ENCODE results near the gene AR.

- TF ChIP-seq CTCF (IDR thresholded peaks at IDR 0.05; ENCODE audit: control extremely low read depth in 1 of 3, insufficient read depth in 1 of 3, low read depth in 1 of 3, low read length in 3 of 3) (no peak), POLR2A (IDR thresholded peaks at IDR 0.05; ENCODE audit: control extremely low read depth in 1 of 2, low read depth in 2 of 2, low read length in 2 of 2) (no peak), KDM4A (IDR thresholded peaks at IDR 0.05; ENCODE audit: low read depth, low read length, severe bottlenecking) (no peak), ZNF274 (IDR thresholded peaks at IDR 0.05; ENCODE audit: borderline replicate concordance, extremely low read depth, low read length) (no peak), YY1 (IDR thresholded peaks at IDR 0.05; ENCODE audit: low read depth, low read length) (no peak), ATF2 (IDR thresholded peaks at IDR 0.05; ENCODE audit: low read length) (no peak), POLR2AphosphoS5 (IDR thresholded peaks at IDR 0.05; ENCODE audit: low read depth, low read length) (no peak)
These were observed 30.9 kb downstream of the AR start for GRCh38 chrX:67574696-67575095.

All from H1 (cell line).